OCI-LY7 (cell line): ENCODE data around the gene SLC9B1. TPM values are rescaled to one million over a fixed set of nuclear protein-coding genes. Genes with fewer than 3 reads are reported as not detected.

Source experiments
- BruUV-seq: library from RNA; stranded (reverse); fragments of 400-500 nt; replicated peaks from 2 replicates; lab custom pipeline; 2021; lab: Mats Ljungman, UMichigan
- CTCF ChIA-PET: fragments of 300-600 bp; sonication (Branson Sonifier 250); formaldehyde crosslinking; loops from one replicate; lab custom pipeline; 2022; ENCODE audit warnings: antibody characterized with exemption; ENCODE audit not compliant: unreplicated experiment; lab: Charles Lee
- POLR2A ChIA-PET: fragments of 300-600 bp; sonication (Branson Sonifier 250); formaldehyde crosslinking; loops from one replicate; lab custom pipeline; 2022; ENCODE audit warnings: antibody characterized with exemption; lab: Charles Lee
- DNase-seq: peaks from one replicate; pipeline ENCODE4 v3.0.0-alpha.2; 2015; ENCODE audit warnings: low spot score
- H2AFZ ChIP-seq: fragments of 200-600 bp; sonication (generic), shearing (Covaris generic); 2 replicates; pipeline ENCODE4 v1.6.1; 2014; ENCODE audit warnings: mild to moderate bottlenecking, antibody characterized with exemption, low read length, moderate library complexity
- H3K27ac ChIP-seq: fragments of 200-600 bp; sonication (generic); 2 replicates; pipeline ENCODE4 v1.5.1; 2014; ENCODE audit warnings: mixed run types, low read depth, mild to moderate bottlenecking, moderate library complexity, low read length, inconsistent platforms; ENCODE audit not compliant: poor library complexity, severe bottlenecking
- H3K36me3 ChIP-seq: fragments of 200-600 bp; sonication (generic); 2 replicates; pipeline ENCODE4 v1.6.1; 2014; ENCODE audit warnings: mild to moderate bottlenecking, antibody characterized with exemption, low read length, moderate library complexity, mixed read lengths; ENCODE audit not compliant: insufficient read depth
- H3K4me1 ChIP-seq: fragments of 200-600 bp; sonication (generic); 2 replicates; pipeline ENCODE4 v1.5.1; 2014; ENCODE audit warnings: mild to moderate bottlenecking, low read length; ENCODE audit not compliant: insufficient read depth, poor library complexity, severe bottlenecking
- H3K4me2 ChIP-seq: fragments of 200-600 bp; sonication (generic); 2 replicates; pipeline ENCODE4 v1.6.1; 2014; ENCODE audit warnings: mild to moderate bottlenecking, low read length
- H3K4me3 ChIP-seq: fragments of 200-600 bp; sonication (generic); 2 replicates; pipeline ENCODE4 v1.5.1; 2014; ENCODE audit warnings: mild to moderate bottlenecking, low read depth, low read length; ENCODE audit not compliant: poor library complexity, severe bottlenecking
- H3K79me2 ChIP-seq: fragments of 200-600 bp; sonication (generic); 2 replicates; pipeline ENCODE4 v1.6.1; 2016; ENCODE audit warnings: low read depth, mild to moderate bottlenecking, low read length, moderate library complexity, mixed read lengths; ENCODE audit not compliant: insufficient read depth
- H3K9me2 ChIP-seq: fragments of 200-600 bp; sonication (generic); 2 replicates; pipeline ENCODE4 v1.6.1; 2016; ENCODE audit warnings: mild to moderate bottlenecking, low read length, mixed read lengths; ENCODE audit not compliant: insufficient read depth
- H3K9me3 ChIP-seq: fragments of 200-600 bp; sonication (generic); 2 replicates; pipeline ENCODE4 v1.6.1; 2014; ENCODE audit warnings: mild to moderate bottlenecking, mixed run types, low read length, mixed read lengths
- H4K20me1 ChIP-seq: fragments of 200-600 bp; sonication (generic); 2 replicates; pipeline ENCODE4 v1.6.1; 2014; ENCODE audit warnings: mild to moderate bottlenecking, antibody characterized with exemption, low read length, moderate library complexity, mixed read lengths; ENCODE audit not compliant: insufficient read depth
- EZH2phosphoT487 ChIP-seq: fragments of 200-600 bp; sonication (generic); IDR thresholded peaks from 2 replicates; pipeline ENCODE4 v1.6.1; 2018; ENCODE audit warnings: low read depth, borderline replicate concordance, mild to moderate bottlenecking, mixed run types, antibody characterized with exemption, low read length, moderate library complexity, mixed read lengths
- intact Hi-C: fragments of 100-400 bp; cut with micrococcal nuclease; formaldehyde crosslinking; loops from one replicate; pipeline ENCODE4 v1.10.0; 2022; ENCODE audit not compliant: unreplicated experiment
- total RNA-seq, 2 experiments: library from RNA; depleted of rRNA in 1 of 2; stranded (reverse); fragments of >200 nt in 1 of 2; shearing (Covaris generic) in 1 of 2; gene quantifications; 2 replicates each; pipeline ENCODE4 v1.2.3, GENCODE V29; 2014 to 2022
- TF ChIP-seq, protein P1 (sequence below): fragments of 200-600 bp; sonication (generic); conservative IDR thresholded peaks from 2 replicates; pipeline ENCODE4 v1.5.1; 2014; ENCODE audit warnings: mild to moderate bottlenecking, antibody characterized with exemption, low read length, moderate library complexity, mixed read lengths

Gene SLC9B1
- total RNA-seq, 2 experiments from 2014 or later: 0.88 to 2.0 TPM

DNA sequence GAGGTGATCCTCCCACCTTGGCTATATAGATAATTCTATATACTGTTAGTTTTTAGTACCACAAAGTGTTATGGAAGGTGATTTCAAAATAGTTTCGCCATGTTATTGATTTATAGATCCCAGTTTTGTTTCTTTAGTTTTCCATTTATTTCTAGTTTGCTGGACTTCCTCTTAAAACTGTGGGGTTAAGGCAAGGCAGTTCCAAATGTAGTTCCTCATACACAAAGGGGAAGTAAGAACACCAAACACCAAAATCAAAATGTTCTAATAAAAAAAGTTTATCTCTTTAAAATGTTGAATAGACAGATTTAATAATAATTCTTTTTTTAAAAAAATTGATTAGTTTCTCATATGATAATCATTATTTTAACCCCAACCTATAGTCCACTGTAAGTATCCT is 157.5 kb downstream of the SLC9B1 start:
- Histone ChIP-seq H3K4me1 (peaks cover 20% of the 10 kb centered on the region), H2AFZ (no peak overlapping the region), H3K79me2 (peaks cover 78% of the 10 kb centered on the region), H3K9me2 (no peaks in the 10 kb centered on the region), H3K4me3 (no peak overlapping the region), H3K9me3 (peaks cover 43% of the 10 kb centered on the region; the same call in 1 of the 2 replicates), H3K4me2 (no peak overlapping the region), H3K36me3 (peaks cover 78% of the 10 kb centered on the region), H4K20me1 (no peaks in the 10 kb centered on the region), H3K27ac (no peak overlapping the region)
- DNase-seq: no peak
- ChIA-PET POLR2A (interaction anchor here (0.6 to 1.1 kb wide), 4 partner anchors 10 to 1004 kb away, joined by 3 to 4 read pairs (median 3); no protein-coding TSS in a partner anchor), CTCF (no interaction called here)
- no TSS peak for BruUV-seq
- TF ChIP-seq EZH2phosphoT487: no peak
- TF ChIP-seq, protein P1, sequence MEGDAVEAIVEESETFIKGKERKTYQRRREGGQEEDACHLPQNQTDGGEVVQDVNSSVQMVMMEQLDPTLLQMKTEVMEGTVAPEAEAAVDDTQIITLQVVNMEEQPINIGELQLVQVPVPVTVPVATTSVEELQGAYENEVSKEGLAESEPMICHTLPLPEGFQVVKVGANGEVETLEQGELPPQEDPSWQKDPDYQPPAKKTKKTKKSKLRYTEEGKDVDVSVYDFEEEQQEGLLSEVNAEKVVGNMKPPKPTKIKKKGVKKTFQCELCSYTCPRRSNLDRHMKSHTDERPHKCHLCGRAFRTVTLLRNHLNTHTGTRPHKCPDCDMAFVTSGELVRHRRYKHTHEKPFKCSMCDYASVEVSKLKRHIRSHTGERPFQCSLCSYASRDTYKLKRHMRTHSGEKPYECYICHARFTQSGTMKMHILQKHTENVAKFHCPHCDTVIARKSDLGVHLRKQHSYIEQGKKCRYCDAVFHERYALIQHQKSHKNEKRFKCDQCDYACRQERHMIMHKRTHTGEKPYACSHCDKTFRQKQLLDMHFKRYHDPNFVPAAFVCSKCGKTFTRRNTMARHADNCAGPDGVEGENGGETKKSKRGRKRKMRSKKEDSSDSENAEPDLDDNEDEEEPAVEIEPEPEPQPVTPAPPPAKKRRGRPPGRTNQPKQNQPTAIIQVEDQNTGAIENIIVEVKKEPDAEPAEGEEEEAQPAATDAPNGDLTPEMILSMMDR: no peak
- intact Hi-C loops: no loop called here

DNA sequence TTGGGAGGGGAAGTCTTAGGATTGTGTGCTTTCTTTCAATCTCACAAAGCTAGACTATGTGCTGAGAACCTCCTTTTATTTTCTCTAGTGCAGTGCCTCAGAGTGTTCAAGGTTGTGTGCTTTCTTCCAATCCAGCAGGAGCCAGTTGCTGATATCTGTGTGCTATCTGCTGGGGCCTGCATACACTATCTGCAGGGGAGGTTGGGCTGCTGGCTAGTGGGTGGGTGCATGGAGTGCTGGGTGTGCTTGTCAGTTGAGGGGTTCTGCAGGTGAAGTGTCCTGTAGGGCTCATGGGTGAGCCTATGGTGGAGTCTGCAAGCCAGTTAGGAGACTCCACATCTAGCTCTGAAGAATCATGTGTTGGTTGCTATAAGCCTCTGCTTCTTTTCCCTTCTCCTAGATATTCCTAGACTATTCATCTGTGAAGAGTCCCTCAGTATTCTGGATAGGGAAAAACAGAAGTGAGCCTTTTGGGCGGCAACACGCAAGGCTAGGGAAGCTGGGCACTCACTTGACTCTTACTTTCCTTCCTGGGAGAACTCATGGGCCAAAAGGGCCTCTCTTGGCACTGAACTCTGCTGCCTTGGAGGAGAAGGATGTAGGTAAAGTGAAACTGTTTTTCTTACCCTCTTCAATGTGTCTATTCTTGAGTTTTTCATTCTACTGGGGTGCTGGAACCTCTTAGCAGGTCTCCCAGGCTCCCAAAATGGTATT is 158.7 kb downstream of the SLC9B1 start:
- TF ChIP-seq, protein P1: no peak
- TF ChIP-seq EZH2phosphoT487: no peak
- no peak overlapping the region for H2AFZ ChIP-seq
- H3K27ac ChIP-seq: no peak overlapping the region
- no TSS peak for BruUV-seq
- H3K4me3 ChIP-seq: no peak overlapping the region
- ChIA-PET CTCF (no interaction called here), POLR2A (interaction anchor here (0.6 to 1.1 kb wide), 2 partner anchors 8 to 114 kb away, joined by 3 read pairs; no protein-coding TSS in a partner anchor)
- no peaks in the 10 kb centered on the region for H3K9me2 ChIP-seq
- H3K4me1 ChIP-seq: peaks cover 9% of the 10 kb centered on the region
- H3K36me3 ChIP-seq: peaks cover 74% of the 10 kb centered on the region
- H3K4me2 ChIP-seq: no peak overlapping the region
- no peak for DNase-seq
- H3K9me3 ChIP-seq: peaks cover 43% of the 10 kb centered on the region; the same call in 1 of the 2 replicates
- H3K79me2 ChIP-seq: peaks cover 76% of the 10 kb centered on the region
- intact Hi-C loops: no loop called here
- H4K20me1 ChIP-seq: no peaks in the 10 kb centered on the region
